Lung (tissue), 12 donors: ENCODE measurements around the gene NCAM1. TPM values are rescaled to one million over a fixed set of nuclear protein-coding genes. Genes with fewer than 3 reads are reported as not detected.

Experiments
- ATAC-seq: fragments of 200-7000 bp; cut with Tn5 transposase; one replicate; pipeline ENCODE4 v1.9.1; 2020; ENCODE audit warnings: moderate number of reproducible peaks; ENCODE audit not compliant: insufficient read depth, low FRiP score
- DNase-seq, 3 donors: peaks; one replicate each; pipeline ENCODE4 v3.0.0-alpha.2; 2013 to 2017
- H3K27ac ChIP-seq, 2 donors: one replicate each; pipeline ENCODE4 v1.5.1; 2013; ENCODE audit warnings: mild to moderate bottlenecking in 2 of 2, moderate library complexity in 2 of 2, control low read depth in 1 of 2, inconsistent platforms in 1 of 2, low read depth in 1 of 2, low read length in 1 of 2
- H3K27me3 ChIP-seq, 3 donors: one replicate each; pipeline ENCODE4 v1.5.1; 2013; ENCODE audit warnings: low read length in 2 of 3; ENCODE audit not compliant: control insufficient read depth in 3 of 3, insufficient read depth in 3 of 3
- H3K36me3 ChIP-seq, 4 donors: one replicate each; pipeline ENCODE4 v1.5.1; 2013; ENCODE audit warnings: low read length in 4 of 4, mild to moderate bottlenecking in 1 of 4, moderate library complexity in 1 of 4; ENCODE audit not compliant: control insufficient read depth in 4 of 4, insufficient read depth in 4 of 4
- H3K4me1 ChIP-seq, 5 donors: one replicate each; pipeline ENCODE4 v1.5.1; 2013; ENCODE audit warnings: low read length in 5 of 5, mild to moderate bottlenecking in 2 of 5, moderate library complexity in 1 of 5; ENCODE audit not compliant: control insufficient read depth in 5 of 5, insufficient read depth in 5 of 5
- H3K4me3 ChIP-seq: one replicate; pipeline ENCODE4 v1.5.1; 2013; ENCODE audit warnings: mild to moderate bottlenecking, control low read depth, moderate library complexity
- H3K9ac ChIP-seq, 2 donors: one replicate each; pipeline ENCODE4 v1.5.1; 2013; ENCODE audit warnings: low read length in 2 of 2, control low read depth in 1 of 2; ENCODE audit not compliant: insufficient read depth in 1 of 2
- H3K9me3 ChIP-seq, 4 donors: one replicate each; pipeline ENCODE4 v1.5.1; 2013; ENCODE audit warnings: low read length in 3 of 4, mild to moderate bottlenecking in 1 of 4, moderate library complexity in 1 of 4; ENCODE audit not compliant: control insufficient read depth in 4 of 4, insufficient read depth in 3 of 4
- WGBS, 2 donors: extraction: QIAGEN DNeasy Blood & Tissue Kit; methylation state at CpG; one replicate each; pipeline ENCODE4 v1.1.7; 2013; 5-methylcytosine and 5-hydroxymethylcytosine counted together
- polyA plus RNA-seq, 2 donors: library from polyadenylated mRNA; stranded (reverse); fragments of 200-250 nt; gene quantifications; one replicate each; pipeline ENCODE4 v1.2.1, GENCODE V29; 2013
- total RNA-seq, 2 donors: library from RNA; depleted of rRNA in 1 of 2; stranded (reverse); fragments of >200 nt in 1 of 2; gene quantifications; one replicate each; pipeline ENCODE4 v1.2.1, GENCODE V29; 2014 to 2021
- TF ChIP-seq, protein P1 (sequence below): IDR thresholded peaks from 2 replicates; pipeline ENCODE4 v1.5.1; 2012; ENCODE audit warnings: mild to moderate bottlenecking; ENCODE audit errors: control extremely low read depth, extremely low read depth
- donor health status: control.
- donor health status: control.
- donor health status: Bipolar disorder and iron deficiency.
- donor health status: healthy.
- donor health status: DM: yes; HTN: yes; CAD: no.

The NCAM1 gene
- total and polyA plus RNA-seq, 4 donors: 0.28 to 36.5 (median 2.4) TPM

DNA sequence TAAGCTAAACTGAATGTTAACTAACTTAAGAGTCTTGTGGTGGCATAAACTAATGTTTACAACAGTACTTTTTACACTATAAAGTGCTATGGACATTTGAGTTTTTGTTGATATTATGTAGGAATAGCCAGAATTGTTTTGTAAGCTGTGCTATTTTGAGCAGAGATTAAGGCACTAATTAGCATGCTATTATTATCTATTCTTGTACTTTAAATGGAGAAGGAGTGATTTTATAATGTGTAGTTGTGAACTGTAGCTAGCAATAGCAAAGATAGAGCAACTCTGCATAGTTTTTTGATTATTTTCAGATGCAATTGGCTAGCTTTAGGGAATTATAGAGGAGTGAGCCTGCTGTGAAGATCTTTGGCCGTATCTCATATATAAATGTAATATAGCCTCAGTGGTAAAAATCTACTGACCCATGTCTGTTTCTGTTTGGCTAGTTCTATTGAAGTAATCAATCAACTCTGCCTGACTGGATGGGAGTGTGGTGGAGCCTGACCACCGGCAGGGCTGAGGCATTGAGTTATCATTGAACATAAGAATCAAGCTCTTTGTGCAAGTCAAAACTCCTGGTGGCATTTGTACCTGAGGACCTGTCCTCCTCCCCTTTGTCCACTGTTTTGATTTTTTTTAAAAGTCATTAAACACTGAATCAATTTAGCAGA is 34.3 kb downstream of the NCAM1 start:
- TF ChIP-seq, protein P1, sequence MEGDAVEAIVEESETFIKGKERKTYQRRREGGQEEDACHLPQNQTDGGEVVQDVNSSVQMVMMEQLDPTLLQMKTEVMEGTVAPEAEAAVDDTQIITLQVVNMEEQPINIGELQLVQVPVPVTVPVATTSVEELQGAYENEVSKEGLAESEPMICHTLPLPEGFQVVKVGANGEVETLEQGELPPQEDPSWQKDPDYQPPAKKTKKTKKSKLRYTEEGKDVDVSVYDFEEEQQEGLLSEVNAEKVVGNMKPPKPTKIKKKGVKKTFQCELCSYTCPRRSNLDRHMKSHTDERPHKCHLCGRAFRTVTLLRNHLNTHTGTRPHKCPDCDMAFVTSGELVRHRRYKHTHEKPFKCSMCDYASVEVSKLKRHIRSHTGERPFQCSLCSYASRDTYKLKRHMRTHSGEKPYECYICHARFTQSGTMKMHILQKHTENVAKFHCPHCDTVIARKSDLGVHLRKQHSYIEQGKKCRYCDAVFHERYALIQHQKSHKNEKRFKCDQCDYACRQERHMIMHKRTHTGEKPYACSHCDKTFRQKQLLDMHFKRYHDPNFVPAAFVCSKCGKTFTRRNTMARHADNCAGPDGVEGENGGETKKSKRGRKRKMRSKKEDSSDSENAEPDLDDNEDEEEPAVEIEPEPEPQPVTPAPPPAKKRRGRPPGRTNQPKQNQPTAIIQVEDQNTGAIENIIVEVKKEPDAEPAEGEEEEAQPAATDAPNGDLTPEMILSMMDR: no peak
- no peaks in the 10 kb centered on the region for H3K36me3 ChIP-seq
- H3K4me3 ChIP-seq: no peak overlapping the region
- H3K27me3 ChIP-seq: no peaks in the 10 kb centered on the region
- peaks cover 0 to 14% (median 0%) of the 10 kb centered on the region in 5 donors for H3K4me1 ChIP-seq
- ATAC-seq: no peak
- H3K9ac ChIP-seq: no peak overlapping the region
- WGBS, 2 donors: 64 to 67% methylated on average over 2 of the region's 2 CpGs
- no peak for DNase-seq
- no peak overlapping the region for H3K27ac ChIP-seq
- H3K9me3 ChIP-seq: peaks cover 0 to 3% (median under 1%) of the 10 kb centered on the region in 4 donors

DNA sequence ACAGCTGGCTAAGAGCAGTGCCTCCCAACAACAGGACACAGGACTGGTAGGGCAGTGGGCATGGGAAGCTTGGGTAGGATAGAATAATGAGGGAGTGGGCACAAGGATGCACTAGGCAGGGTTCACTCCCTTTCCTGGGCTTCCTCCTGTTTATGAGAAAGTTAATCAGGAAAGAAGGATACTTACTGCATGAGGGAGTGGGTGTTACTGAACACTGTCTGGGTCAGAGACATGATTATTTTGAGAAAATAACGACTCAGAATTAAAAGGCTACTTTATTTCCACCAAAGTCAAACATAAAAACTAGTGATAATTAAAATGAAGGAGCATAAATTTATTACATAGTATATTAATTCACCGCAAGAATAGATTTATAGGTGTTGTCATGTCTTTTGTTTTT is 35.8 kb downstream of the NCAM1 start:
- H3K36me3 ChIP-seq: no peaks in the 10 kb centered on the region
- no peak overlapping the region for H3K9ac ChIP-seq
- TF ChIP-seq, protein P1: no peak
- no peak for ATAC-seq
- H3K4me3 ChIP-seq: no peak overlapping the region
- 80 to 89% methylated on average over 2 of the region's 2 CpGs for WGBS, 2 donors
- H3K27ac ChIP-seq: no peak overlapping the region
- H3K9me3 ChIP-seq: no peaks in the 10 kb centered on the region
- no peak for DNase-seq
- H3K4me1 ChIP-seq: peaks cover 0 to 25% (median 3%) of the 10 kb centered on the region in 5 donors
- no peaks in the 10 kb centered on the region for H3K27me3 ChIP-seq

DNA sequence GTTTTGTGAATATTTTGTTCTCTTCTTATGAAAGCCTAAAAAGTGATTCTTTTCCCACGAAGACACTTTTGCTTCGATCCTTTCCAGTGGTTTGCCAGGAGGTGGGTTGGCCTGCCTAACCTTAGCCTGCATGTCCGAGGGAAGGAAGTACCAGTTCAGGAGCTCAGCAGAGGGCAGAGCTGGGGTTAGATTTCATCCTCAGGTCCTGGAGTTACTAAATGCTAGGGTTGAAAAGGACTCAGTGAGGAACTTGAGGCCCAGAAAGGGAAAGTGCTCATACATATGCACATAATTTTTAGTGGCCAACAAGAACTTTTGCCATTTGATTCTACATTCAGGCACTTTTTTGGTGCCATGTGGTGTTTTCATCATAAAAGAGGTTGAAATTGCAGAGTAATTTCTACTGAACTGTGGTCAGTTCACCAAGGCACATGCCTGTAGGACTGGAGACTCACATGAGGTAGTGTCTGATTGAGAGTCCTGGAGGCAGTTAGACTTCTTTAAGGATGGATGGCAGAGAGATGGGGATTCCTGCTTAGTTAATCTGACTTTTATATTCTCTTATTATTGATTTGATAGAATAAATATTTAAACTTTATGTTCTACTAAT is 36.7 kb downstream of the NCAM1 start:
- Histone ChIP-seq H3K27me3 (no peaks in the 10 kb centered on the region), H3K36me3 (no peaks in the 10 kb centered on the region), H3K9me3 (no peaks in the 10 kb centered on the region), H3K4me1 (peaks cover 0 to 29% (median 4%) of the 10 kb centered on the region in 5 donors), H3K4me3 (no peak overlapping the region), H3K9ac (no peak overlapping the region), H3K27ac (no peak overlapping the region)
- TF ChIP-seq, protein P1: no peak
- no peak for ATAC-seq
- no peak for DNase-seq
- 71 to 77% methylated on average over 3 of the region's 3 CpGs for WGBS, 2 donors
